SJSA1 (cell line): ENCODE measurements around the gene ENPP7. TPM values are rescaled to one million over a fixed set of nuclear protein-coding genes. Genes with fewer than 3 reads are reported as not detected.
"Not testable (repeated sequence)": the region's sequence is repeated elsewhere in the genome, so short reads cannot be mapped to it uniquely, and the experiment has no call there.

Experiments
- DNase-seq, 2 experiments: peaks; one replicate each; pipeline ENCODE4 v3.0.0-alpha.2; 2015 to 2020; ENCODE audit warnings: low spot score in 2 of 2, low read depth in 1 of 2
- H3K27ac ChIP-seq: fragments of 250-450 bp; sonication (Bioruptor Pico); 2 replicates; pipeline ENCODE4 v1.5.1; 2020; ENCODE audit warnings: mild to moderate bottlenecking, moderate library complexity
- H3K27me3 ChIP-seq: fragments of 250-450 bp; sonication (Bioruptor Pico); replicated peaks from 2 replicates; pipeline ENCODE4 v1.5.1; 2020; ENCODE audit warnings: mild to moderate bottlenecking, moderate library complexity
- H3K36me3 ChIP-seq: fragments of 250-450 bp; sonication (Bioruptor Pico); 2 replicates; pipeline ENCODE4 v1.5.1; 2020; ENCODE audit warnings: mild to moderate bottlenecking
- H3K4me1 ChIP-seq: fragments of 250-450 bp; sonication (Bioruptor Pico); replicated peaks from 2 replicates; pipeline ENCODE4 v1.6.1; 2021; ENCODE audit warnings: mild to moderate bottlenecking
- H3K4me3 ChIP-seq: fragments of 250-450 bp; sonication (Bioruptor Pico); 2 replicates; pipeline ENCODE4 v1.5.1; 2020; ENCODE audit warnings: mild to moderate bottlenecking
- H3K9me3 ChIP-seq: fragments of 250-450 bp; sonication (Bioruptor Pico); replicated peaks from 2 replicates; pipeline ENCODE4 v1.5.1; 2020; ENCODE audit warnings: mild to moderate bottlenecking
- total RNA-seq: library from RNA; depleted of rRNA; stranded (reverse); fragments of >200 nt; shearing (Covaris generic); gene quantifications from 2 replicates; pipeline ENCODE4 v1.2.3, GENCODE V29; 2014

ENPP7 gene
- total RNA-seq, 1 experiment from 2014 or later: not detected

DNA sequence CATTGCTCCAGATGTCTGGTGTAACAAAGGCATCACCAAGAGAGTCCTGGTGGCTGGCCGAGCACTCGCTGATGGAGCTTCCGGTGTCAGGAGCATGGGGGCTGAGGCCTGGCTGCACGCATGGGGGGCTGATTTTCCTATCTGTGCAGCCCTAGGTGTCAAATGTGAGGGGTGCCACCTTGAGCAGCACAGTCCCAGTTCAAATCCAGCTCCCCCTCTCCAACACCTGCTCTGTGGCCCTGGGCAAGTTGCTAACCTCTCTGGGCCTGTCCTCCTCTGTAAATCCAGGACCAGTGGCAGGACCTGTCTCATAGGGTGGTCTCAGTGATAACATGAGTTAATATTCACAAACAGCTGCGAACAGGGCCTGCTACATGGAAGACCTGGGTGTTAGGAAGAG is 12.9 kb downstream of the ENPP7 start:
- DNase-seq: no peak
- Histone ChIP-seq H3K9me3 (no peaks in the 10 kb centered on the region), H3K27me3 (peaks cover 67% of the 10 kb centered on the region), H3K36me3 (no peaks in the 10 kb centered on the region), H3K4me1 (peaks cover 14% of the 10 kb centered on the region), H3K27ac (no peak overlapping the region), H3K4me3 (no peak overlapping the region)

DNA sequence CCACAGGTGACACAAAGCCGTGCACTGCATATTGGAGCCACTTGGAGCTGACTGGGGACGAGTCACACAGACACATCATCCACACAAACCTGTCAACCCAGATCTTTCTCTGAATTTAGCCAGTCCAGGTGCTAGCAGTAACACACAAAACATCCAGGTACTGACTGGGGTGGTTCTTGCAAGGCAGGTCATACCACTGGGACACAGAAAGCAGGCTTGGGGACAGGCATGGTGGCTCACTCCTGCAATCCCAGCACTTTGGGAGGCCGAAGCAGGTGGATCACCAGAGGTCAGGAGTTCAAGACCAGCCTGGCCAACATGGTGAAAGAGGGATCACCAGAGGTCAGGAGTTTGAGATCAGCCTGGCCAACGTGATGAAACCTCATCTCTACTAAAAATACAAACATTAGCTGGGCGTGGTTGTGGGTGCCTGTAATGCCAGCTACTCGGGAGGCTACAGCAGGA is 14.9 kb downstream of the ENPP7 start:
- H3K27me3 ChIP-seq: peaks cover 67% of the 10 kb centered on the region
- H3K27ac ChIP-seq: no peak overlapping the region

DNA sequence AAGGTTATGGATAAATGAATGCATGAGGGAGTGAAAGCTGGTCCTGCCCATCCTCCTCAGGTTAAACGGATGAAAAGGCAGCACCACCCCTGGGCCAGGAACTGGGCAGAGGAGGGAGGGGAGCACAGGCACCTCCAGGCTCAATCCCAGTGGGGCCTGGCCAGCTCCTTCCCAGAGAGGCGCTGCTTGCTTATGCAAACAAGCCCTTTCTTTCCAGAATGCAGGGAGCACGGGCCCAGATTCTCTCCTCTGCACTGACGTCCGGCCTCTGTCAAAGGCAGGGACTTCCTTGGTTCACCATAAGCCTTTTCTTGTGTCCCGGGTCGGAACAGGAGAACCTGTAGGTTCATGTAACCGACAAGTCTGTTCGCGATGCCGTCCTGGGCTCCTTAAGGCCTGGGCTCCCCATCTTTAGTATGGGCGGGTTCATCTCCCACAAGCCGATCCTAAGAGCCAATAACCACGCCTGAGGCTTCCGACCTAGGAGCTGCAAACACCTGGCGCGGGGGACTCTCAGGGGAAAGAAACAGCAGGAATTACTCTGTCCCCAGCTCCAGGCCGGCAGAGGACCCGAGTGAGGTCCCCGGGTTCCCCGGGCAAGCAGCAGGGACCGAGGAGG is 16.3 kb downstream of the ENPP7 start:
- Histone ChIP-seq H3K27ac (no peak overlapping the region), H3K27me3 (peaks cover 70% of the 10 kb centered on the region), H3K36me3 (no peaks in the 10 kb centered on the region), H3K4me1 (peaks cover 8% of the 10 kb centered on the region), H3K9me3 (no peaks in the 10 kb centered on the region), H3K4me3 (no peak overlapping the region)
- no peak for DNase-seq

More for the DNA sequence above, 14.9 kb downstream of the ENPP7 start:
- Histone ChIP-seq H3K9me3 (no peaks in the 10 kb centered on the region), H3K4me3 (no peak overlapping the region), H3K36me3 (no peaks in the 10 kb centered on the region), H3K4me1 (peaks cover 11% of the 10 kb centered on the region)
- no peak for DNase-seq

DNA sequence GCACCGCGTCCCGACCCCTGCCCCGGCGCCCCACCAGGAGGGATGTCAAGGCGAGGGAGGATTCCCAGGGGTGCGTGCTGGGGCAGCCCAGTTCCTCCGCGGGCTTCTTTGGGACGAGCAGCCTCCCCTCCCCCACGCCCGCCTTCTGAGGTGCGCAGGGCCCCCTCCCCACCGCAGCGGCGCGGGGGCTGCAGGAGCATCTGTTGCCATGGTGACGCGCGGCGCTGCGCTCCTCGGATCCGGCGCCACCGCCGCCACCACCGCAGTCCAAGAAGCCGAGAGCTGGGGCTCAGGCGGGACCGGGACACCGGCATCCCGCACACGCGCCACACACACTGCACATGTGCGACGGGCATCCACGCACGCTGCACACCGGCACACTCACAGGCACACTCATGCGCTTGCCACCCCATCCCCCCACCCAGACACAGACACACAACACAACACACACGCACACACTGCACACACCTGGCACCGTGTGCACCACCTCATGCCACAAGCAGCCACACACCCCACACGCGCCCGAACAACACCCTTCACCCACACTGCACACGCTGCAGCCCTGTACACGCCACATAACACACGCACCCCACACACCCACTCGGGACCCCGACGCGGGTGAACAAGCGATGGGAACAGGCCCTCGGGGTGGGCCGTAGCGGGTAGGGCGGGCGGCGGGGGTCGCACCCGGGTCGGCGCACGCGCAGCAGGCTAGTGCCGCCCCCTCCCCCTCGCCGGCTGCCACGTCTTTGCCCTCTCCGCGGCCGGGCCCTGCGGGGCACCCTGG is 17.0 kb downstream of the ENPP7 start:
- no peak overlapping the region for H3K27ac ChIP-seq
- H3K36me3 ChIP-seq: no peaks in the 10 kb centered on the region
- H3K27me3 ChIP-seq: peaks cover 68% of the 10 kb centered on the region
- H3K9me3 ChIP-seq: no peaks in the 10 kb centered on the region
- no peak overlapping the region for H3K4me3 ChIP-seq
- no peak for DNase-seq
- H3K4me1 ChIP-seq: peaks cover 4% of the 10 kb centered on the region

DNA sequence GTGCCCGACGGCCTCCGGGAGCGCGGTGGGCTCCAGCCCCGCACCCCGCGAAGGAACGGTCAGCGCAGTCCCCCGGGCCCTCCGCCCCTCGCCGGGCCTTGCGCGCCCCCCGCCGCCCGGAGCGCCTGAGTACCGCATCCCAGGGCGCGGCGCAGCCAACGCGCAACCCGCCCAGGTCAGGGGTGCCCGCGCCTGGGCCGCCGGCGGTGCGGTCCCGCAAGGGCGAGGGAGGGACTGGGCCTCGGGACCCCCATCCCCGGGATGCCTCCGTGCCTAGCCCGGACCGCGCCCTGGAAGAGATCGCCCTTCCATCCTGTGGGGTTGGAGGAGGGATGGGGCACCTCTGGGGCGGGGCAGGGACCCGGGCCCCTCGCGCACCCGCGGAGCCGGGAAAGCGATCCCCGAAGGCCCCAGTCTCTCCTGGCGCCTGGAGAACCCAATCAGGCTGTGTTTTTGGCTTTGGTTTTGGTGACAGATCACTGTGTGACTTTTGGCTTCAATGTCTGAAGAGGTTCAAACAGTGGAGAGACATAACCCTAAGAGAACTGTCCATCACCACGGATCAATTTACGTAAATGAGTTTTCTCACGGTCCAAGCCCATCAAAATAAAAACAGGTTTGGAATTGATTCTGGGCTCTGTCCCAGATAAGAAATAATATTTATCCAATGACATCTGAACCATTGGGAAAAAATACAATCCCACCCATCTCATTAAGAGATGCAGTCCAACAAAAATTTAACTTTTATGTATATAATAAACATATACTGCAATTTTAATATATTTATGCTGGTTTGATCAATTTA is 17.8 kb downstream of the ENPP7 start:
- Histone ChIP-seq H3K4me3 (no peak overlapping the region), H3K4me1 (peaks cover 4% of the 10 kb centered on the region), H3K9me3 (no peaks in the 10 kb centered on the region), H3K36me3 (no peaks in the 10 kb centered on the region), H3K27me3 (peaks cover 71% of the 10 kb centered on the region), H3K27ac (no peak overlapping the region)
- DNase-seq: no peak

DNA sequence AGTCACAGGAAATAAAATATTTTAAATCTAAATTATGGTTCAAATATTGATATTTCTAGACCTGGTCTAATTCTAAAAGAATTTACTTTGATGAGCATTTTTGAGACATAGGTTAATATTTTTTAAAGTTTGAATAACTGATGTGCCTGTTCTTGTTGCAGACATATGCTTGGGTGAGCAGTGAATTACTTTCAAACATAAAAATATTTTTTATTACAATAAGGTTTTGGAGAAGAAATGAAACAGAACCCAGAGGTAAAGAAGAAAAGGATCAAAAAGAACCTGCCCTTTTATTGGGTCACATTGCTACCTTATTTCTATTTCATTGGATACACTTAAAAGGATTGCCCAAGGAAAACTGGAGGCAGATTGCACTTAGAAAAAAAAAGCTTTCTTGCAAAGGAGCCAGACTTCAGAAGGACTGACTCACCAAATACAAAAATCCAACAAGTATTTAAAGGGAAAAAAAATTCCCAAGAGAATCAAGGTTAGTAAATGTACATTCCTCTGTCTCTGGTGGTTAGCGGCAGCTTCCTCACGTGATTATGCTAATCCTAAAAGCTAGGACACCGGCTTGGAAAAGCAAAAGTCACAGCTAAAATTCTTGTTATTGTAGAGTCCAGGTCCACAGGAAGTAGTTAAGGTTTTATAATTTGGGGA is 18.5 kb downstream of the ENPP7 start:
- no peaks in the 10 kb centered on the region for H3K9me3 ChIP-seq
- DNase-seq: peak in 1 of 2 experiments; percentile 43
- H3K4me1 ChIP-seq: peaks cover 4% of the 10 kb centered on the region
- no peaks in the 10 kb centered on the region for H3K36me3 ChIP-seq
- H3K27ac ChIP-seq: no peak overlapping the region
- peaks cover 77% of the 10 kb centered on the region for H3K27me3 ChIP-seq
- no peak overlapping the region for H3K4me3 ChIP-seq

DNA sequence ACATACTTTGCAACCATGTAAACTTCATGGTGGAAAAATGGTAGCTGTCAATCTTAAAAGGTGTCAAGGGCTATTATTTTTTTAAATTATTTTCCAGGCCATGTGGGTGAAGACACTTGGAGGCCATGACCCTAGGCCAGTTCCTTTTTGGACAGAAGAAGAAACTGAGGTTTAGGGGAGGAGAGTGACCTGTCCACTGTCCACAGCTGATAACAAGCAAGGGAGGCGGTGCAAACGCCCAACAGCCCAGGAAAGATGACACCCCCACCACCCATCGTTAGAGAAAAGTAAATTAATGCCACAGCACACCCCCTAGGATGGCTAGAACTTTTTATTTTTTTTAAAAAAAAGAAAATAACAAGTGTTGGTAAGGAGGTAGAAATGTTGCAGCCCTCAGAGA is 19.2 kb downstream of the ENPP7 start:
- Histone ChIP-seq H3K4me1 (peaks cover 4% of the 10 kb centered on the region), H3K9me3 (no peaks in the 10 kb centered on the region), H3K36me3 (no peaks in the 10 kb centered on the region), H3K27ac (no peak overlapping the region), H3K27me3 (peaks cover 76% of the 10 kb centered on the region), H3K4me3 (no peak overlapping the region)
- no peak for DNase-seq

DNA sequence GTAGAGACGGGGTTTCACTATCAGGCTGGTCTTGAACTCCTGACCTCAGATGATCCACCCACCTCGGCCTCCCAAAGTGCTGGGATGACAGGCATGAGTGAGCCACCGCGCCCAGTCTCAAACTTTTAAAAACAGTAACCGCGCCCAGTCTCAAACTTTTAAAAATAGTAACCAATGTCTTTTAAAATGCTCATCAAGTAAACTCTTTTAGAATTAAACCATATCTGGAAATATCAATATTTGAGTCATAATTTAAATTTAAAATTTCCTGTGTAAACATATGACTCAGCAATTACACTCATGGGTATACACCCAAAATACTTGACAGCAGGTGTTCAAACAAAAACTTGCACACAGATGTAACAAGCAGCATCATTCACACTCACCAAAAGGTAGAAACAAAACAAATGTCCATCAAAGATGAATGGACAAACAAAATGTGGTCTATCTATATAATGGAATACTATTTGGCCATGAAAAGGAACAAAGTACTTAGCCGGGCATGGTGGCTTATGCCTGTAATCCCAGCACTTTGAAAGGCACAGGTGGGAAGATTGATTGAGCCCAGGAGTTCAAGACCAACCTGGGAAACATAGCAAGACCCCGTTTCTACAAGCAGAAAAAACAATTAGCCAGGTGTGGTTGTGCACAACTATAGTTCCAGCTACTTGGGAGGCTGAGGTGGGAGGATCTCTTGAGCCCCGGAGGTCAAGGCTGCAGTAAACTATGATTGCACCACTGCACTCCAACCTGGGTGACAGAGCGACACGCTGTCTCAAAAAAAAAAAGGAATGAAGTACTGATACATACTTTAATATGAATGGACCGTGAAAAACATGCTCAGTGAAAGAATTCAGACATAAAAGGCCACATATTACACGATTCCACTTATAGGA is 20.2 kb downstream of the ENPP7 start:
- H3K4me1 ChIP-seq: peaks cover 4% of the 10 kb centered on the region
- peaks cover 75% of the 10 kb centered on the region for H3K27me3 ChIP-seq
- no peak for DNase-seq
- H3K4me3 ChIP-seq: no peak overlapping the region
- no peak overlapping the region for H3K27ac ChIP-seq
- H3K9me3 ChIP-seq: no peaks in the 10 kb centered on the region
- H3K36me3 ChIP-seq: no peaks in the 10 kb centered on the region

DNA sequence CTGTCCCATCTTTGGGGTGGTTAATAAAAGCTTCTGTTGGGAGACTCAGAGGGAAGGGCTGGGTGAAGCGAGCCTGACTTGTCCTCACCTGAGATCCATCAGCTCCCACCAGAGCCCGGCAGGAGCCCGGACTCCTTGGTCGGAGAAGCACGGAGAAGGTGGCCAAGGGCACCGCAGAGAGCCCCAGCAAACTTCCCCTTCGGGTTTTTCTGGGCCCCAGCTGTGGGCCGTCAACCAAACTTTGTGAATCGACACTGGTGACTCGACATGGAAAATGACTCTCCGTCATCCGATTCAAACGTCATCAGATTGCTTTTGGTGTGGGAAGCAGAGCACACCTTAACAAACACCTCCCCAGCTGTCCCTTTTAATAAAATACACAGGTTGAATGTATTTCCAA is 21.4 kb downstream of the ENPP7 start:
- Histone ChIP-seq H3K4me3 (no peak overlapping the region), H3K27me3 (peaks cover 75% of the 10 kb centered on the region), H3K36me3 (no peaks in the 10 kb centered on the region), H3K4me1 (peaks cover 4% of the 10 kb centered on the region), H3K9me3 (no peaks in the 10 kb centered on the region), H3K27ac (no peak overlapping the region)
- DNase-seq: no peak

DNA sequence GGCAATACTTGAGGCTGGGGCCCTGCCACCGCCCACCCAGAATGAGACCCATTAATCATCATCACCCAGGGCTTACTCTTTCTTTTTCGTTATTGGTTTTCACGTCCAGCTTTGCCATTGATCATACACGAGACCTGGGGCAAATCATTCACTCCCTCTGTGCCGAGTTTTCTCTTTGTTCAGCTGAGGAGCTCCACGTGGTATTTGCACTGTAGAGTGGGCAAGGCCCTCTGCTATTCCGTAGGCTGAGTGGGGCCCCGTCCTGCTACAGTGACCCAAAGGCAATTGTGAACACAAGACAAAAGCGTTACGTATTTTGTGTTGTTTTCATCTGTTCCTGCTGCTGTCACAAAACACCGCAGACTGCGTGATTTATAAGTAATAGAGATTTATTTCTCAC is 23.6 kb downstream of the ENPP7 start:
- no peaks in the 10 kb centered on the region for H3K4me1 ChIP-seq

DNA sequence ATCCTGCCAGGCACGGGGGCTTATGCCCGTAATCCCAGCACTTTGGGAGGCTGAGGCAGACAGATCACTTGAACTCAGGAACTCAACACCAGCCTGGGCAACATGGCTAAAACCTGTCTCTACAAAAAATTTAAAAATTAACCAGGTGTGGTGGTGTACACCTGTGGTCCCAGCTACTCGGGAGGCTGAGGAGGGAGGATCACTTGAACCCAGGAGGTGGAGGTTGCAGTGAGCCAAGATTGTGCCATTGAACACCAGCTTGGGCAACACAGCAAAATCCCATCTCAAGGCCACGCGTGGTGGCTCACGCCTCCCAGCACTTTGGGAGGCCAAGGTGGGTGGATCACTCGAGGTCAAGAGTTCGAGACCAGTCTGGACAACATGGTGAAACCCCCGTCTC is 24.2 kb downstream of the ENPP7 start:
- H3K4me1 ChIP-seq, DNase-seq, H3K36me3 ChIP-seq, H3K27ac ChIP-seq, H3K4me3 ChIP-seq, H3K9me3 ChIP-seq: not testable (repeated sequence)
- peaks cover 56% of the 10 kb centered on the region for H3K27me3 ChIP-seq

More for the DNA sequence above, 23.6 kb downstream of the ENPP7 start:
- no peak overlapping the region for H3K4me3 ChIP-seq
- H3K27ac ChIP-seq: no peak overlapping the region
- H3K36me3 ChIP-seq: no peaks in the 10 kb centered on the region
- DNase-seq: no peak
- H3K9me3 ChIP-seq: no peaks in the 10 kb centered on the region
- H3K27me3 ChIP-seq: peaks cover 61% of the 10 kb centered on the region

DNA sequence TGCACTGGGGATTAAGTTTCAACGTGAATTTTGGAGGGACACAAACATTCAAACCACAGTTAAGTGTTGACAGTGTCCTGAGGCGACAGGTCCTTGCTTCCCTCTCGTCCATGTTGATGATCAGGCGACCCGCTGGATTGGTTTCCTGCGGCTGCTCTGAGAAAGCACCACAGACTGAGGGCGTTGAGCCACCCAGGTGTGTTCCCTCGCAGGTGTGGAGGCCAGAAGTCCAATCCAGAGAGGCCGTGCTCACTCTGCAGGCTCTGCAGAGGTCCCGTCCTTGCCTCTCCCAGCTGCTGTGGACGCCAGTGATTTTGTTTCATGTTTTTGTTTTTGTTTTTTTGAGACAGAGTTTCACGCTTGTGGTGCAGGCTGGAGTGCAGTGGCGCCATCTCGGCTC is 24.8 kb downstream of the ENPP7 start:
- no peaks in the 10 kb centered on the region for H3K9me3 ChIP-seq
- no peaks in the 10 kb centered on the region for H3K36me3 ChIP-seq
- H3K27me3 ChIP-seq: peaks cover 49% of the 10 kb centered on the region
- H3K27ac ChIP-seq: no peak overlapping the region
- no peak for DNase-seq
- H3K4me3 ChIP-seq: no peak overlapping the region
- no peaks in the 10 kb centered on the region for H3K4me1 ChIP-seq
